ENCODE measurements around the gene GJB6.

The GJB6 gene

GRCh38 chr13:20227288-20227687 lies 4.8 kb downstream of the GJB6 start:
- no peak for DNase-seq

GRCh38 chr13:20222553-20222952 lies 9.6 kb downstream of the GJB6 start:
- no peak for DNase-seq

DNA sequence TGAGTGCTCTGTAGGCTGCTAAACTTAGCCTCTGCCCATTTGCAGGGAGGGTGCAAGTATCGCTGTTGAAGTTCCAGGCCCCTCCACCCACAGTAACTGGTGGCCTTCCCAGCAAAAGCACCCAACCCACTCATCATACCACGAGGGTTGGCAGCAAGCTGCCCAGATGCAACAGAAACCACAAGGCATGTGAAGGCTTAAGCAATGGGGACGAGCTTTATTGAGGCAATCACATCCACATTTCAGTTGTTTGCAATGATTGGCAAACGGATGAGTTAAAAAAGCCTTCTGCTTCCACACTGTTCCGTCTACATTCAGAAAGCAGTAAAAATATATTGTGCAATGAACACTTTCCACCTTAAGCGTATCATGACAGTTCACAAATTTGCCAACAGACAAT lies 10.3 kb downstream of the GJB6 start:
- no peak for DNase-seq

DNA sequence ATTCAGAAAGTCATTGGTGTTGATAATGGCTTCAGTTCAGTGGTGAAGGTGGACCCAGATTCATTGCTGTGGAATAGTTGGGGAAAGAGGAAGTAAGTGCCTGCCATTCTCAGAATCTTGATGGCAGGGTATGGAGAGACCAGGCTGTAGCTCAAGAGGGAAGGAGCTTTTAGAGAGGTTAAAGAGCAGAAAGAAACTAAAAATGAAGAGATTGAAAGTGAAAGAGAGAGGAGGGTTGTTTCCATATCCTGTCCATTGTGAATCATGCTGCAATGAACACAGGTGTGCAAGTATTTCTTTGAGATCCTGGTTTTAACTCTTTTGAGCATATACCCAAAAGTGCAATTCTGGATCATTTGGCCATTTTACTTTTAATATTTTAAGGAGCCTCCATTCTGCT lies 12.5 kb downstream of the GJB6 start:
- DNase-seq, result no peak

- no peak for DNase-seq
Measured at GRCh38 chr13:20217168-20217567, 15.0 kb downstream of the GJB6 start.

DNA sequence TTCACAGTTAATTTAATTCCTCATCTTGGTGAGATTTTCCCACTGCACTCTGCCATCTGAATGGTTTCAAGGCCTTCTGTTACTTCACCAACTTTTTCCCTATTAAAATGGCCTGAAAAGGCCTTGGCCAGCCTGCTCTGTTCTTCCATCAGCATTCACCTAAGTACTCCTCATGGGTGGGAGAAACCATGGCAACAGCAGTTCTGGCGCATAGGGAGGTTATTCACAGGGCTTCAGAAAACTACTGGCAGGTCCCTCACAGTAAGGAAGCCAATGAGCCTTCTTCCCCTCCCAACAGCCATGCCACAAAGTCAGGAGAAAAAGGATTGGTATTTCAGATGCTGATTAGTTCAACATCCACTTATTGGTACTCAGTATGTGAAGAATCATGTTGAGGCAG lies 22.2 kb downstream of the GJB6 start:
- no peak for DNase-seq

- no peak for DNase-seq
Measured at GRCh38 chr13:20206698-20207235, 25.4 kb downstream of the GJB6 start.

- no peak for DNase-seq
Measured at GRCh38 chr13:20206065-20206697, 25.9 kb downstream of the GJB6 start.

DNA sequence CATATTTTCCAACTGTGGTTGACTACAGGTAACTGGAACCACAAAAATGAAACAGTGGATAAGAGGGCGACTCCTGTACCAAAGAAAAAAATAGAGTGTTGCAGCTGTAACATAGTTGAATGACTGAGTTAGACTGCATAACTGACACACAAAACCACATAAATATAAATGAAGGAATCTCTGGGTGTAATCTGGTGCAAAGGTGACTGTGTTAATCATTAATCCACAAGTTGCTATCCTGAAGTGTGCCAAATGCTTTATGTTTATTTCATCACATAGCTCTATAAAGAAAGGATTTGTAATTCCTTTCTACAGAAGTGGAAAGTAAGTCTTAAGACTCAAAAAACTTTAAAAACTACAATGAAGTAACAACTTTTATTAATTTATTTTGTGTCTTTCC lies 33.3 kb downstream of the GJB6 start:
- DNase-seq, result no peak

GRCh38 chr13:20197361-20197834 lies 34.7 kb downstream of the GJB6 start:
- no peak for DNase-seq

GRCh38 chr13:20195801-20196200 lies 36.3 kb downstream of the GJB6 start:
- no peak for DNase-seq

DNA sequence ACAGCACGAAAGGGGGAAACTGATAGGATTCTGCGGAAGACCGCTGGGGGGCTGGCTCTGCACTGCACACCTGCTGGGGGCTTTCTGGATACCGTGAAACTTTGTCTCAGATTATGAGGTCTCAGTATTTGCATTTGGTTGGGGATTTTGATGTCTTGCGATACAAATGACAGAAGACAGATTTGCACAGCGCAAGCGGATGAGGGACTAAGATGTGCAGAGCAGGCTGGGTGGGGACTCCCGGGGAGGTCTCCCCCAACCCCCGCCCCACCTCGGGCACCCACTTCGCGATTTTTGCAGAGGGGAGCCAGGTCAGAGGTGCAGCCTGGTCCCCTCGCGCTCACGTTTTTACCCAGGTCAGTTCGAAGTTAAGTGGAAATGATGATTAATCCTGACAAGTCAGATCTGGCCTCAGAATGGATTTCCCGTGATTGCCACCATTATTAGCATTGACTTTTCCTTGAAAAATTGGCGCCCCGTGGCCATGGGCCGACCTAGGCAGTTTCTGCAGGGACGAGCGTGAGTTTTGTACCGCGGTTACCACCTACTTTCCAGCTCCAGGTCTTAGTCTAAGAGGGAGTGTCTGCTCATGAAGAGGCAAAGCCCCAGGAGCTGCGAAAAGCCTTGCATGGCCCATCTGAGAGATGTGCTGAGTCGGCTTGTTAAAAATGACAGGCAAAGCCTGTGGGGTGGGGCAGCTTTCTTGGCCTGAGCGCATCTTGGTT lies 38.0 kb downstream of the GJB6 start:
- no peak for DNase-seq

DNA sequence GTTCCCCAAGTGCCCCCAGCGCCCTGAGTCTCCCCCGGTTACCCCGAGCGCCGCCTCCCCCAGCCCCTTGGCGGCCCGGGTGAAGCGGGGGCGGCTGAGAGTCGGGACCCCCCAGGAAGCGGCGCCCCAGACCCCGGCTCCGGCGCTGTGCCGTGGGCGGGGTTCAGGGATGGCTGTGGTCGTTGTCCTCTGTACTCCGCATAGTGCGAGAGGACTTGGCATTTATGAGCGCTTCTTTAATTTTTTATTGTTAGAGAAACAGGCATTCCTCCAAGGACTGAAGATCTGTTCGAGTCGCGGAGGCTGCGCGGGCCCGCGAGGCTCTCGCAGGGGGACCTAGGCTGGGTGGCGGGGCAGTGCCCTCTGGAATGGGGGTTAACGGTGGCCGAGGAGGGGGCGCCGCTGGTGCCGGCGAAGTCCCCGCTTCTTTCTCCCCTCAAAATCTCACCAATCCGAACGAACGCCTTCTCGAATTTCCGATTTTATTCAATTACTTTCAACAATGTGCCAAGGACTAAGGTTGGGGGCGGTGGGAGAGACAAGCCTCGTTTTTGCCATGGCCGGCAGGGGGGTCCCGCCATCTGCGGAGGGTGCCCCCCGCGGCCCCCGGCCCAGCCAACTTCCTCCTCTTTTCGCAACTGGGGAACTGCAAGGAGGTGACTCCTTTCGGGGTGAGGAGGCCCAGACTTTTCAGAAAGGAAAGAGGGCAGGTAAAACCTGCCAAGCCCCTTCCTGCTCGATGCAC lies 38.8 kb downstream of the GJB6 start:
- DNase-seq, result no peak

DNA sequence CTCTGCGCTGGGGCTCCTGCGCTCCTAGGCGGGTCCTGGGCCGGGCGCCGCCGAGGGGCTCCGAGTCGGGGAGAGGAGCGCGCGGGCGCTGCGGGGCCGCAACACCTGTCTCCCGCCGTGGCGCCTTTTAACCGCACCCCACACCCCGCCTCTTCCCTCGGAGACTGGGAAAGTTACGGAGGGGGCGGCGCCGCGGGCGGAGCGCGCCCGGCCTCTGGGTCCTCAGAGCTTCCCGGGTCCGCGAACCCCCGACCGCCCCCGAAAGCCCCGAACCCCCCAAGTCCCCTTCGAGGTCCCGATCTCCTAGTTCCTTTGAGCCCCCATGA lies 39.3 kb downstream of the GJB6 start, which contains the start of gene GJB2:
Gene GJB2 (minus strand): TSS at position 103 of the 326 bp plus-strand sequence. CDS start 3,357 bp downstream, outside the sequence.
- no peak for DNase-seq

DNA sequence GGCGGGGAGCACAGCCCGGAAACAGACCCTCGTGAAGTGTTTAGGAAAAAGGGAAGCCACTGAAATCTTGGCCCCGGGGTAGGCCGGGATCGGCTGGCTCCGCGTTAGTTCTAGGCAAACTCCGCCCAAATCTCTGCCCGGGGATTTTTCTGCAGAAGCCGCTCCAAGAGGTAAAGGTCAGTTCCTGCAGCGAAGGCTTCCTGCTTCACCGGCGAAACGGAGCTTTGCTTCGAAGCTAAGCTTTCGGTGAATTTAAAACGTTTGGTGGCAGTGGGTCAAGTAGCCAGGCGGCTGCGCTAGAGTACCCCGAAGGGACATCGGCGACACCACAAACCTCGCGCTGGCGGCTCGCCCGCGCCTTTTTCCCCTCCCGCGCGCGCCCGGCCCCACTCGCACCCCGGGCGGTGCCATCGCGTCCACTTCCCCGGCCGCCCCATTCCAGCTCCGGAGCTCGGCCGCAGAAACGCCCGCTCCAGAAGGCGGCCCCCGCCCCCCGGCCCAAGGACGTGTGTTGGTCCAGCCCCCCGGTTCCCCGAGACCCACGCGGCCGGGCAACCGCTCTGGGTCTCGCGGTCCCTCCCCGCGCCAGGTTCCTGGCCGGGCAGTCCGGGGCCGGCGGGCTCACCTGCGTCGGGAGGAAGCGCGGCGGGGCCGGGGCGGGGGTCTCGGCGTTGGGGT lies 39.8 kb downstream of the GJB6 start:
- DNase-seq, result no peak

DNA sequence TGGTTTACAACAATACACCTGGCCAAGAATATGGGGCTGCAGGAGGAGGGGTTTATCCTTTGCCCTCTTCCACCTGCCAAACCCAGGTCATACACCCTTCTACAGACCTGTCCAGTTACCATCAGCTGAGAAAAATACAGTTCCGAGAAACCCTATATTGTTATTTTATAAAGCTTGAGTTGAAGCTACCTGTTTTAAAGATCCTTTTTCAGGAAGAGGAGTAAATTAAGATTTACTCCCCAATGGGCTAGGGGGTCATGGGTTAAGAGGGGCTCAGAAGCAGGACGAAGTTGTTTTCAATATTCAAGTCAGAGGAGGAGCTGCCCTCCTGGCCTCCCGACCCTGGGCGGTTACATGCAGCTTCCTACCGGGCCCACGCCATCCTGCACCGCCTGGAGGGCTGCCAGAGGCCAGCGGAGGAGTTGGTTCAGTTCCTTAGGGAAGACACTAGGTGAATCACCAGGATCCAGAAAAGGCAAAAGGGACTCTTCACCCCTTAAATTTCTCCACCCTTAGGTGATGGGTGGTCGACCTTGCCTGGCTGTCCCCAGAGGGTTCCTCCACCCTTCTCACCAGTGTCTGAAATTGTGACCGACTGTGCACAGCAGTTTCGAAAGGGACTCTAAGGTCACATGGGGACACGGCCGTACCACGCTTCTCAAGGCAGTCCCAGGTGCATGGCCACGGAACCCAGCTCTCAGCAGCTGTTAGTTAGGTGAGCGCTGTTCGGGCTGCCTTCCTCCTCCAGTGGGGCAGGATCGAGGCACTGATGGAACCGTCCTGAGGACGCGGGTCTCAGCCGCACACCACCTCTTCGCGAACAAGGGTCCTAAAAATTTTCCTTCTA lies 40.6 kb downstream of the GJB6 start:
- DNase-seq, result no peak

GRCh38 chr13:20190481-20191310 lies 41.4 kb downstream of the GJB6 start:
- no peak for DNase-seq

DNA sequence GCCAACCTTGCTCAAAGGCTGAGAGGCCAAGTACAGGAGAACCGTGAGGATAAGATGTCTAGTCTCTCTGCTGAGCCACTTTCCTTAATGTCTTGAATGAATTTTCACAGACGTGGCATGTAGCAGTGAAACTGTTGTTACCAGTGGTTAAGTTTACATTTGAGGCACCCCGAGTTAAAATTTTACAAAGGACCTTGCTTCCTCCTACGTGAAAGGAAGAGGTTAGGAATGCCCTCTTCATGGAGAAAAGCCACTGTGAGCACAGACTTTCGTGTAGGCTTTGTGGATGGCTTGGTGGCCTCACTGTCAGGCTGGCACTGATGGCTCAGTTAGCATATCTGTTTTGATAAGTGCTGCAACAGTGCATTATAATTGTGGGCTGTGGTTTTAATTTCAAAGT lies 42.0 kb downstream of the GJB6 start:
- no peak for DNase-seq

- DNase-seq, result no peak
Measured at GRCh38 chr13:20188667-20189553, 43.2 kb downstream of the GJB6 start.

GRCh38 chr13:20186771-20187170 lies 45.3 kb downstream of the GJB6 start:
- no peak for DNase-seq

All from GDM1 (cell line).